ENCODE data around the gene MBLAC1.

- TF ChIP-seq ZNF384 (IDR thresholded peaks at IDR 0.05), result no peak
- TF ChIP-seq ARNT (IDR thresholded peaks at IDR 0.05), result no peak
- no peak for TF ChIP-seq SP1 (IDR thresholded peaks at IDR 0.05)
- TF ChIP-seq BHLHE40 (IDR thresholded peaks at IDR 0.05; ENCODE audit: borderline replicate concordance), result no peak
- TF ChIP-seq LEF1 (IDR thresholded peaks at IDR 0.05; ENCODE audit: borderline replicate concordance), result no peak
- no peak for TF ChIP-seq NFRKB (IDR thresholded peaks at IDR 0.05)
- no peak for TF ChIP-seq FOXK2 (IDR thresholded peaks at IDR 0.05)
- TF ChIP-seq FOXA1 (IDR thresholded peaks at IDR 0.05), result no peak
- TF ChIP-seq ELF4 (IDR thresholded peaks at IDR 0.05), result no peak
- TF ChIP-seq CTBP1 (IDR thresholded peaks at IDR 0.05; ENCODE audit: borderline replicate concordance), result no peak
- no peak for TF ChIP-seq HDGF (IDR thresholded peaks at IDR 0.05; ENCODE audit: borderline replicate concordance)
- TF ChIP-seq TARDBP (IDR thresholded peaks at IDR 0.05), result no peak
These were observed 42.5 kb downstream of the MBLAC1 start for GRCh38 chr7:100169147-100169850.

All from HEK293T (cell line).